Mesenteric fat pad (tissue), 1 donor: ENCODE data around the gene PDPK1. TPM values are rescaled to one million over a fixed set of nuclear protein-coding genes. Genes with fewer than 3 reads are reported as not detected.

Source experiments
- DNase-seq: peaks from one replicate; pipeline ENCODE4 v3.0.0-alpha.2; 2020; ENCODE audit warnings: low spot score
- long read RNA-seq: library from polyadenylated mRNA; unstranded; transcript quantifications from one replicate; pipeline ENCODE4 v2.0.0, GENCODE V29; 2020
- total RNA-seq: library from RNA; stranded (reverse); fragmentation: NEBNext Ultra II Directional; extraction: Animal tissue kit (Norgen Biotek cat#: 25700); gene quantifications from one replicate; pipeline ENCODE4 v1.2.1, GENCODE V29; 2021
- donor health status: DM: yes; HTN: yes; CAD: no.

PDPK1 gene
- total RNA-seq = 43.0 TPM
- long read RNA-seq, full-length matches to known transcripts = 62 of 101 reads
- long read RNA-seq, partial matches to known transcripts = 9 of 101 reads
- long read RNA-seq, other reads (novel, unspliced or antisense) = 30 of 101 reads

DNA sequence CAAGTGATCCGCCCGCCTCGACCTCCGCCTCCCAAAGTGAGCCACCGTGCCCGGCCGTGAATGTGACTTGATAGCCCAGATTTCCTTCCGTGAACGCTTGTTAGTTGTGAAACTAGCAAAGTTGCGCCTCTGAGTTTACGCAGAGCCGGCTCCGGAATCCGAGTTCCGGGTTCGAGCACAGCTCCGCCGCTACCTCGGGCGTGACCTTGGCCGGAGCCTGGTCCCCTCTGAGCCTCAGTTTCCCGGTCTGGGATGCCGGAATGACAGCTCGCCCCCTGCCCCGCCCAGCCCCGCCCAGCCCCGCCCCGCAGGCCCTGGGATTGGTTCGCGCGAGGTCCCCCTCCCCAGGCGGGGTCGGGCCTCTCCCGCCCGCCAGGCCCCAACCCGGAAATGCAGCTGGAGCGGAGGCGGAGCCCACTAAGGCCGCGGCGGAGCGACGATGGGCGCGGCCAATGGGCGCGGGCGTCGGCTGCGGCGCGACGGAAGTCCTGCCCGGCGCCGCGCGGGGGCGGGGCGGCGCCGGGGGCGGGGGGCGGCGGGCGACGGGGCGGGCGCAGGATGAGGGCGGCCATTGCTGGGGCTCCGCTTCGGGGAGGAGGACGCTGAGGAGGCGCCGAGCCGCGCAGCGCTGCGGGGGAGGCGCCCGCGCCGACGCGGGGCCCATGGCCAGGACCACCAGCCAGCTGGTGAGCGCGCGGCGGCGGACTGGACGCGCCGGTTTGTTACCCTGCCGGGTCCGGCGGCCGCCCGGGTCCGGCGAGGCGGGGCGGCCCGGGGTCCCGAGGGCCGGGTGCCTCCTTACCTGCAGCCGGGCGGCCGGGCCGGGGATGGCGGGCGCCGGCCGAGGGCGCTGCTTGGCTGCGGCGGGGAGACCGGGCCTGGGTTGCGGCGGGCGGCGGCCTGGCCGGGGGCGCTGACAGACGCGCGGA lies at the start of gene PDPK1:
PDPK1 (plus strand) TSS at position 571 of the 929 bp plus-strand sequence; CDS start at position 663, 92 bp downstream.
- peak; percentile 98 for DNase-seq

DNA sequence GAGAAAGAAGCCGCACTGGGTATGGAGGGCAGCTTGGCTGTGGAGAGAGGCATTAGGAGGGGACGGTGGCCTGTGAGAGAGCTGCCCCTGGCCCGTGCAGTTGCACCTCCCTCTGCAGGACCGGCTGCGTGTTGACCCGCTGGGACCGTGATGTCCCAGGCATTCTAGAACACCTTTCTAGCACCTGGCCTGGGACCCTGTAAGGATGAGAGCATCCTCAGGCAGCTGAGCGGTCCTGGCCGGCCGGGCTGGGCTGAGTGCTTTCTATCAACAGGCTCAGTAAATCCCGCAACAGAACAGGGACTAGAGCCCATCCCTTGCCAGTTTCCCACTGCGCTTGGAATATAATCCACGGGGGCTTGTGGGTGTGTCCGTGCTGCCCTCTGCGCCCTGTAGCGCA lies 48.2 kb upstream of the PDPK1 start:
- DNase-seq = no peak

DNA sequence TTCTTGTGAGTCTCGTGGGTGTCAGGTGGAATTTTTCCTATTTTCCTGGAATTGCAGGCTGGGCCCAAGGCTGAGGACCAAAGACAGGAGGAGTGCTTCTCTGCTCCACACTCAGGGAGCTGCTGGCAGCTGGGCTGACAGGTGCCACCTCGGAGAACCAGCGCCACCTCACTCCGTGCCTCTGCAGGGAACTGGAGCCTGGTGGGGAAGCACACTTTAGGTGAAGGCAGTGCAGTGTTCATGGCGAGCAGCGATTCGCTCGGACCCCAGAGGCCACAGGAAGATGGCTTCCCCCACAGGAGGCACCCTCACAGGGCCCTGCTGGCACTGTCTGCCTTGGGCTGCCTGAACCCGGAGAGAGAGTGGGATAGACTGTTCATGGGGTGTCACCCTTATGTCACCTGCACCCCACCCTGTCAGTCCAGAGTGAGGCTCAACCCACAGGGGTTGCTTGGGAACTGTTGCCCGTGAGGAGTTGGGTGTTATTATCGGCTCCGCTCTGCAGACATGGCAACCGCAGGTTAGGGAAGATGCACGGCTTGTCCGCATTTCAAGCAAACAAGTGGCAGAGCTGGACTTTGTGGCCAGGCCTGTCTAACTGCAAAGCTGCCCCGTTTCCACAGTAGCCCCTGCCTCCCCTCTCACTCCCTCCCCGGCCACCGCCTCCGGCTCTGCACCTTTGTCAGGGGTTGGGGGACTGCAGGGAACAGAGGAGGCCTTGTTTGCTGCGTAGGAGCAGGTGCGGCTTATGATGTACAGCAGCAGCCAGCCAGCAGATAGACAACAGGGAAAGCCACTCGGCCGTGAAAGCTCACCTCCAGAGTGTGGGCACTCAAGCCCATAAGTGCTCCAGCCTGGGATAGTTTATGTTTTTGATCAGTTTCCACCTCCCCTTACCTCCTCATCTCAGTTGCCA lies 47.4 kb upstream of the PDPK1 start:
- no peak for DNase-seq

DNA sequence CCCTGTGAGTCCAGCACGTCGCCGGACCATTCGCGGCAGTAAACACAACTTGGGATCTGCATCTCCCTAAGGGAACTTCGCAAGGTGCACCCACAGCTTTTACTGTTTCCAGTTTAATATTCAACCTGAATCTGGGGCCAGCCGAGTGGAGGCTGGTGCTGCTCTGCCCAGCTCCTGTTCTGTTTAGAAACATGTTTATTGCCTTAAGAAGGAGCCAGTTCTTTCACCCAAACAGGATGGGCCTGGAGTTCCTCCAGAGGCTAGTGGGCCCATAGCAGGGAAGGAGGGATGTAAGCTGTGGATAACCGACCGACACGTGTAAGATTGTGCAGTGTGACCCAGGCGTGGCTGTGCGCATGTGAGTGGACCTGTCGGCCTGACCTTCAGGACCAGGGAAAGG lies 45.5 kb upstream of the PDPK1 start:
- DNase-seq = no peak

DNA sequence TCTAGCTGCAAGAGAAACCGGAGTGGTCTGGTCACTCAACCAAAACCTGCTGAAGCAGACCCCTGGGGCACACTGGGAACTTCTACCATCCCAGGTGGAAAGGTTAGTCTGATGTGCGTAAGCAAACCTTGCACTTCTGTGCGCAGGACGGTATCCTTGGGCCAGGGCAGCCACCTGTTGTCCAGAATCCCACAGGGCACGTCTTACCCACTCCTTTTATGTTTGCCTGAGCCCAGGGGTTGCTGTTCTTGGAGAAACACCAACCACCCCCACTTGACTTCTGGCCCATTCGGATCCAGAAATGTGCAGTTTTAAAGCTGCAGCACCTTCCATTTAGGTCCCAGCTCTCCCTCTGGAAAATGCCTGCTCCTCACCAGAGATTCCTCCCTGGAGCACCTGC lies 44.2 kb upstream of the PDPK1 start:
- no peak for DNase-seq

DNA sequence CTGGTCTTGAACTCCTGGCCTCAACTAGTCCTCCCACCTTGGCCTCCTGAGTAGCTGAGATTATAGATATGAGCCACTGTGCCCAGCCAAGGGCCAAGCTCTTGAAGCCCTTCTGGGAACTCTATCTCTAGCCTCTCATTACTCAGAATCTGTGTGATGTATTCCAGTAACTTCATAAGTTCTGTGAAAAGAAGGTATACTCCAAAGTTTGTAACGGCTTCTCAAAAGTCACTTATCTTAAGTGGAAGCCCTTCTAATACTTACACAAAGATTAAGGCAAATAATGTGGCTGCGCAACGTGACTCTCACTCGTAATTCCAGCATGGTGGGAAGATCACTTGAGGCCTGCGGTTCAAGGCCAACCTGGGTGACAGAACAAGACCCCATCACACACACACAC lies 43.2 kb upstream of the PDPK1 start:
- no peak for DNase-seq

DNA sequence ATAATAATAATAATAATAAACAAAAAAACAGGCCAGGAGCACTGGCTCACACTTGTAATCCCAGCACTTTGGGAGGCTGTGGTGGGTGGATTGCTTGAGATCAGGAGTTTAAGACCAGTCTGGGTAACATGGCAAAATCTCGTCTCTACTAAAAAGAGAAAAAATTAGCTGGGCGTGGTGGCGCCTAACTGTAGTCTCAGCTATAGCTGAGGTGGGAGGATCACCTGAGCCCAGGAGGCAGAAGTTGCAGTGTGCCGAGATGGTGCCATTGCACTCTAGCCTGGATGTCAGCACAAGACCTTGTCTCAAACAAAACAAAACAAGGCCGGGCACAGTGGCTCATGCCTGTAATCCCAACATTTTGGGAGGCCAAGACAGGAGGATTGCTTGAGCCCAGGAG lies 42.8 kb upstream of the PDPK1 start:
- no peak for DNase-seq

DNA sequence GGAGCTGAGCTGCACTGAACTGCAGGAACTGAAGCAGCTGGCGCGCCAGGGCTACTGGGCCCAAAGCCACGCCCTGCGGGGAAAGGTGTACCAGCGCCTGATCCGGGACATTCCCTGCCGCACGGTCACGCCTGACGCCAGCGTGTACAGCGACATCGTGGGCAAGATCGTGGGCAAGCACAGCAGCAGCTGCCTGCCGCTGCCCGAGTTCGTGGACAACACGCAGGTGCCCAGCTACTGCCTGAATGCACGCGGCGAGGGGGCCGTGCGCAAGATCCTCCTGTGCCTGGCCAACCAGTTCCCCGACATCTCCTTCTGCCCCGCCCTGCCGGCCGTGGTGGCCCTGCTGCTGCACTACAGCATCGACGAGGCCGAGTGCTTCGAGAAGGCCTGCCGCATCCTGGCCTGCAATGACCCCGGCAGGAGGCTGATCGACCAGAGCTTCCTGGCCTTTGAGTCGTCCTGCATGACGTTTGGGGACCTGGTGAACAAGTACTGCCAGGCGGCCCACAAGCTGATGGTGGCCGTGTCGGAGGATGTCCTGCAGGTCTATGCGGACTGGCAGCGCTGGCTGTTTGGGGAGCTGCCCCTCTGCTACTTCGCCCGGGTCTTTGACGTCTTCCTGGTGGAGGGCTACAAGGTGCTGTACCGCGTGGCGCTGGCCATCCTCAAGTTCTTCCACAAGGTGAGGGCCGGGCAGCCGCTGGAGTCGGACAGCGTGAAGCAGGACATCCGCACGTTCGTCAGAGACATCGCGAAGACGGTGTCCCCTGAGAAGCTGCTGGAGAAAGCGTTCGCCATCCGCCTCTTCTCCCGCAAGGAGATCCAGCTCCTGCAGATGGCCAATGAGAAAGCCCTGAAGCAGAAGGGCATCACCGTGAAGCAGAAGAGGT lies 41.4 kb upstream of the PDPK1 start:
- no peak for DNase-seq

DNA sequence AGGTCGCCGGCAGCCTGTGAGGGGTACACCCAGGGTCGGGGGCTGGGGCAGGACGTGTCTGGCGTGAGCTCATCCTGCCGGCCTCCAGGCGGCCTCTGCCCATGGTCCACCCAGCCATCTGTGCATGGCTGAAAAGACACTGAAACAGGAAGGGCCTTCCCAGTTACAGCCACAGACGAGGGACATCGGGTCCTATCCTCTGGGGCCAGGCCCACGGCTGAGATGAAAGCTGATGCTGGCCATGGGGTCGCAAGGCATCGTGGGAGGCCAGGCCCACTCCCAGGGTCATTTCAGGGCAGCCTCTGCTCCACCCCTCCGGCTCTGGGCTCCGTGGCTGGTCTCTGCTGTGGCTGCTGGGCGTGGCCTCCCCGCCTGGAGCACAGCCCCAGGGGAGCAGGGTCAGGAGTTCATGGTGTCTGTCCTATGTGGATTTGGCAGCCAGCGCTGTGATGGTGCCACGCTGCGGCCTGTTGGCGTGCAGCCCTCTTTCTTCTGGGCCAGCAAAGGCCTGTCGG lies 40.6 kb upstream of the PDPK1 start:
- DNase-seq = no peak

DNA sequence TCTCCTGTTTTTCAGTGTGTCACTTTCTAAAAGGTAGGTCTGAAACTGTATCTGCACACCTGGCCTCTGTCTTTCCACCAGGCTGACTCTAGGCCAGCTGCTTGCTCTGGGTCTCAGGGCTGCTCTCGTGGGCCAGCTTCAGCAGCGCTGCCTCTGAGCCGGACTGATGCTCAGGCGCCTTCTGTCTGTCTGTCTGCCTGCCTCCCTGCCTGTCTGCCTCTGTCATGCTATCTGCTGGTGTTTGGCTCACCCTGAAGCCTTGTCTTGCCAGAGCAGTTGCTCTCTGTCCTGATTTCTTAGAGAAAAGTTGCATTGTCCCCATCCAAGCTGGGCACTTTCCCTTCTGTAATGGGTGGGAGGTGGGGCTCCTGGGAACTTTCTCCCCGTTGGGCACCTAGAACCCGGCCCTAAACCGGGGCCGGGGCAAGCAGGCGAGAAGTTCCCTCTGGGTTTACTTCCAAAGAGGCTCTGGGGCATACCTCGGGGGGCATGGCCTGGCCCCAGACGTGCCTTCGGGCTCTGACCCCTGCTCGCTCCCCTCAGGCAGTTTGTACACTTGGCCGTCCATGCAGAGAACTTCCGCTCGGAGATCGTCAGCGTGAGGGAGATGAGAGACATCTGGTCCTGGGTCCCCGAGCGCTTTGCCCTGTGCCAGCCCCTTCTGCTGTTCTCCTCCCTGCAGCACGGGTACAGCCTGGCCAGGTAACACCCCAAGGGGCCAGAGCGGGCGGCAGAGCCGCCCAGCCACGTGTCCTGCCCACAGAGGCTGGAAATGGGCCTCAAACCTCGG lies 39.9 kb upstream of the PDPK1 start:
- no peak for DNase-seq

DNA sequence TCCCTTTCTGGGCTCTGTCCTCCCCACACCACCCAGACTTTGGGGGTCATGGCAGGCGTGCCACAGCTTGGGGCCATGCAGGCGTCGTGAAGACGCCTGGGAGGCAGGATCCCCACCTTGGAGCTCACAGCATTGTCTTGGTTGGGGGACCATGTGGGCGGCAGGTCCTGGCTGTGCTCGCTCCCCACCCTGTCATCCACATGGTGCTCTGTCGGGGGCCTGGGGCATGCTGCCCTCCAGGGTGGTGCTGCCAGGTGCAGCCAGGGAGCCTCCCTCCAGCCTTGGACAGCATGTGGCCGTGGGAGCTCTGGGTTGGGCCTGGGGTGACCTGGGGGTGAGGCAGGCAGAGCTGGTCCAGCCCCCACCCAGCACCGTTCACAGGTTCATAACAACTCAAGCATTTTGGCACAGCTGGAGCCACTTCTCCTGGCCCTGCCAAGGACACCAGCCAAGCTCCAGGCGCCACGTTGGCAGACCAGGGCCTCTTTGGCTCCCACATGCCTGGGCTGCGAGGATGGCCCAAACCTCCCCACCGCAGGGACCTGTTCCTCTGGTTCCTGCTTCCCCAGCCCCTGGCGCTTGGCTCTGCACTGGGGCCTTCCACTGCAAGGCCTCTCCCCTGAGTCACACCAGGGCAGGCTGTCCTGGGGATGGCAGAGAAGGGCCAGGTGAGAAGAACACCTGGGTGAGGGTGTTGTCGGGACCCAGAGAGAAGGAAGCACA lies 39.1 kb upstream of the PDPK1 start:
- no peak for DNase-seq

DNA sequence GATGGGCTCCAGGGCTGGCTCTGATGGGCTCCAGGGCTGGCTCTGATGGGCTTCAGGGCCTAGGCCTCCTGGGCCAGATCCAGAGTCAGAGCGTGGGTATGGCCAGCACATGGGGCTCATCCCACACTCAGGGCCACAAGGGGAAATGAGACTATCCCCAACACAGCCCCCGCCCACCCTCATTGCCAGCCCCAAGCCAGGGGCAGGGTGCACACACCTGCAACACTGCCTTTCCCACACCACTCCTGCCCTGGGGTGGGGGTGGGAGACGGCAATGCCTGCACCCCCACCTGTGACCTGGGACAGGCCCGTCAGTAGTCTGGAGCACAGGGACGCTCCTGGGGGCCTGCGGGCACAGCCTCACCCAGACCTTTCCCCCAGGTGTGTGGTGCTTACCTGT lies 38.4 kb upstream of the PDPK1 start:
- DNase-seq = no peak

DNA sequence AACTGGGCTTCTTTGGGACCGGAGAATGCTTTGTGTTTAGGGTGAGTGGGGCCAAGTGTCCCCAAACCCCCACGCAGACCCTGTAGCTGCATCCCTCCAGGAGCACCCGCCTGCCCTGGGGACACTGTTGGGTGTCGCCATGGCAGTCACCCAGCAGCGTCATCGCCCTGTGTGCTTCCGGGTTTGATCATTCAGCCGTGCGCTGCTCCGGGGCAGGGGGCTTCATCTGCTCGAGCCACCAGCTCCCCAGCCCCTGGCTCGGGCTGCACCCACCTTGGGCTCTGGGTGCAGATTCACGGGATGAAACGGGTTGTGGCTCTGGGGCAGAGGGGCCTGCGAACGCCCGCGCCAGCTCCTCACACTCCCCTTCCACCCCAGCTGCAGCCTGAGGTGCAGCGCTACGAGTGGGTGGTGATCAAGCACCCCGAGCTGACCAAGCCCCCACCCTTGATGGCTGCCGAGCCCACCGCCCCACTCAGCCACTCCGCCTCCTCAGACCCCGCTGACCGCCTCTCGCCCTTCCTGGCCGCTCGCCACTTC lies 37.9 kb upstream of the PDPK1 start:
- no peak for DNase-seq

DNA sequence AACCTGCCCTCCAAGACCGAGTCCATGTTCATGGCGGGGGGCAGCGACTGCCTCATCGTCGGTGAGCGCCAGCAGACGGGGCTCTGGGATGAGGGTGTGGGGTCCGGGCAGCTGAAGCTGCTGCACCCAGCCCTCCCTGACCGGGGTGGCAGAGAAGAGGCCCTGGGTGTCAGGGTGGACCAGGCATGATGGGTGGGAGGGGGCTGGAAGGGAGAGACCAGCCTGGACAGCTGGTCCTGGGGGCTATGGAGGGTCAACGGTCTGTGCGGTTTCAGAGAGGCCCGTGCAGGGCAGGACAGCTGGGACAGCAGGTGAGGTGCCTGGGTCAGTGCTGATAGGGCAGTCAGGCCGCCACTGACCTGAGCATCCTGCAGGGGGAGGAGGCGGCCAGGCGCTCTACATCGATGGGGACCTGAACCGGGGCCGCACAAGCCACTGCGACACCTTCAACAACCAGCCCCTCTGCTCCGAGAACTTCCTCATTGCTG lies 37.3 kb upstream of the PDPK1 start:
- no peak for DNase-seq

DNA sequence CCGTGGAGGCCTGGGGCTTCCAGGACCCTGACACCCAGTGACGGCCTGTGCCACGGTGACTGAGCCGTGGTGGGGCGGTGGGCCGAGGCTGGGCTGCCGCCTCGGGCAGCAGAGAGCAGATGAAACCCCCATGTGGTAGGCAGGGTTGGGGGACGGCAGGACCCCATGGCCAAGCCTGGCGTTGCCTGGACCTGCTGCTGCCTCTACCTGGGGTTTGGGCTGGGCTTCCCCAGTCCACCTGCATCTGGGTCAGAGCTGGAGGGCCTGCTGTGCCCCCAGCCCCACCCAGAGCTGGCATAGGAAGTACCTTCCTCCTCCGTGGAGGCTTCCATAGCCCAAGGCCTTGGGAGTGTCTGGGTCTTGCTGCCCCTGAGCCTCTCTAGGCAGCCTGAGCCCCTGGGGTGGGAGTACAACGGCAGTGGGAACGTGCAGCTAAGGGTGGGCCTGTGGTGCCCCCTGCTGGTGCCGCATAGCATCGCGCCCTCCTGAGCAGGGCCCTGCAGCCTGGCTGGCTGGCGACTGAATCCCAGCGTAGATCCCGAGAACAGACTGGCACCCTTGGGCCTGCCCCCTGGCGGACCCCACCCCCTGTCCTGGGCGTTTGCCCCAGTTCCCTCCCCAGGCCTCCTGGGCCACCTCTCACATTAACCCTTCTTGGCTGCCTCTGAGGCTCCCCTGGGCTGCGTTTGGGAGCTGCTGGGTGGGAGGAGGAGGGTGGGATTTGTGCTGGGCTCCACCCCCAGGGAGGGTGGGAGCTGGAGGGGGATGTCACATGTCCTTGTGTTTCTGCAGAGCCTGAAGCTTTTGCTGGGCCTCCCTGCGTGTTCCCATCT lies 36.7 kb upstream of the PDPK1 start:
- peak; percentile 94 for DNase-seq

DNA sequence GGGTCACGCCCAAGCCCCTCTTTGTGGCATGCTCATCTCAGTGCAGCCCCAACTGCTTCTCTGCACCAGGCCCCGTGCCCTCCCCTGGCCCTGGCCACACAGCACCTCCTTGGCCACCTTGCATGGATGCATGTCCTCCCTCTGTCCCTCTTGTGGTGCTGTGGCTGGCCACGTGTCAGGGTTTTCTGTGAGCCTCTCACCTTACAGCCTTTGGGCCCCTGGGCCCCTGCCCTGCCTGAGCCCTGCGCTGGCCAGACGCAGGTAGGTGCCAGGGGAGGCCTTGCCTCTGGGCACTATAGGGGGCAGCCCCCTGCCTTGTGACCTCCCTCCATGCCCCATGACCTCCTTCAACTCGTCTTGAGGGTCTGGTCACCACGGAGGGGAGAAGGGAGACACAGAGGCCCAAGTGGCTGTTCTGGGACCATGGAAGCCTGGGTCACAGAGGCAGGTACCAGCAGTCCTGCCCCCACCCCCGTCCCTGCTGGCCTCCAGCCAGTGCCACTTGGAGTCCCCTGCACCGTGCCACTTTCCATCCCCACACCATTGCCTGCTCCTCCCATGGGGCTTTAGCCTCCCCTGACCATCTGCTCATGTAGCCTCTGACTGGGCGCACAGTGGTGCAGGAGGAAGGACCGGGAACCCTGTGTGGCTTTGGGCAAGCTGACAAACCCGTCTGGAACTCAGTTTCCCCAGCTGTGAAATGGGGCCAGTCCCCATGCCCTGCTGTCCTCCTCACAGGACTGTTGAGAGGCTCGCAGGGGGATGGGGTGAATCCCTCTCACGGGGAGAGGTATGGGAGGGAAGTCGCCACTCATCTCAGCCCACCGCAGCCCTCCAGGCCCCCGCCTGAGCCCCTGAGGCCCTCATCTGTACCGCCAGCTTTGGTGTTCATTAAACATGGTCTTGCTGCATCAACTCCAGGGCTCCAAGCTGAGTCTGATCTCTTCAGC lies 35.6 kb upstream of the PDPK1 start:
- DNase-seq = no peak

DNA sequence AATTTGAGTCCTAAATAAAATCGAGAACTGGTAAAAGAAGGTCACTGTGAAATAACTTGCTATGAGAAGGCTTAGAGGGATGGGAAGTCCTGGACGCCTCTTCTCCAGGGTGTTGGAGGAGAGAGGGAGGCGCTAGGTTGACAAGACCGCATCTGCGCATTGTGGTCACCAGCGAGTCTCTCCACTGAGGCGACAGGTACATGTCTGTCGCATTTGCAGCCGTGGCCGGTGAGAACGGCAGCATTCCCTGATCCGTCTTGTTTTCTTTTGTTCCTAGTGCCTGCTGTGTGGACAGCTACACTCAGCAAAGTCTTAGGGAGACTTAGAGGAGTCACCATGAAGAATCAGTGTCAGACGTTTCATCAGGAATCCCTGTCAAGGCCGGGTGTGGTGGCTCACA lies 32.1 kb upstream of the PDPK1 start:
- DNase-seq = no peak
